ENCODE measurements around the gene MAP6. TPM values are rescaled to one million over a fixed set of nuclear protein-coding genes. Genes with fewer than 3 reads are reported as not detected.

The MAP6 gene
- total RNA-seq, 1 donor from 2014 or later, result not detected

GRCh38 chr11:75633409-75634066 is 35.3 kb downstream of the MAP6 start:
- Histone ChIP-seq H3K4me3 (ENCODE audit: low read depth, low read length) (no peak overlapping the region), H3K27me3 (ENCODE audit: control insufficient read depth, insufficient read depth, low read length) (no peaks in the 10 kb centered on the region), H3K36me3 (ENCODE audit: control insufficient read depth, insufficient read depth, low read length) (no peaks in the 10 kb centered on the region)
- DNase-seq (ENCODE audit: low read depth), result no peak
- FAIRE-seq, result no peak
- TF ChIP-seq CTCF (IDR thresholded peaks at IDR 0.05; ENCODE audit: insufficient read depth, low read length, severe bottlenecking), result no peak

- Histone ChIP-seq H3K36me3 (ENCODE audit: control insufficient read depth, insufficient read depth, low read length) (no peaks in the 10 kb centered on the region), H3K4me3 (ENCODE audit: low read depth, low read length) (no peak overlapping the region), H3K27me3 (ENCODE audit: control insufficient read depth, insufficient read depth, low read length) (no peaks in the 10 kb centered on the region)
- FAIRE-seq, result no peak
- no peak for DNase-seq (ENCODE audit: low read depth)
- TF ChIP-seq CTCF (IDR thresholded peaks at IDR 0.05; ENCODE audit: insufficient read depth, low read length, severe bottlenecking), result no peak
Observed at GRCh38 chr11:75632962-75633361, 35.9 kb downstream of the MAP6 start.

GRCh38 chr11:75632450-75632849 is 36.4 kb downstream of the MAP6 start:
- no peaks in the 10 kb centered on the region for H3K27me3 ChIP-seq (ENCODE audit: control insufficient read depth, insufficient read depth, low read length)
- FAIRE-seq (no peak), DNase-seq (ENCODE audit: low read depth) (no peak)
- no peak overlapping the region for H3K4me3 ChIP-seq (ENCODE audit: low read depth, low read length)
- no peak for TF ChIP-seq CTCF (IDR thresholded peaks at IDR 0.05; ENCODE audit: insufficient read depth, low read length, severe bottlenecking)
- H3K36me3 ChIP-seq (ENCODE audit: control insufficient read depth, insufficient read depth, low read length), result no peaks in the 10 kb centered on the region

- no peak for FAIRE-seq
Observed at GRCh38 chr11:75631086-75631730, 37.6 kb downstream of the MAP6 start.

GRCh38 chr11:75627906-75628668 is 40.8 kb downstream of the MAP6 start:
- H3K36me3 ChIP-seq (ENCODE audit: control insufficient read depth, insufficient read depth, low read length), result no peaks in the 10 kb centered on the region
- no peaks in the 10 kb centered on the region for H3K27me3 ChIP-seq (ENCODE audit: control insufficient read depth, insufficient read depth, low read length)
- no peak for DNase-seq (ENCODE audit: low read depth)
- H3K4me3 ChIP-seq (ENCODE audit: low read depth, low read length), result no peak overlapping the region
- no peak for TF ChIP-seq CTCF (IDR thresholded peaks at IDR 0.05; ENCODE audit: insufficient read depth, low read length, severe bottlenecking)
- FAIRE-seq, result no peak

More at GRCh38 chr11:75631086-75631730, 37.6 kb downstream of the MAP6 start:
- no peak for TF ChIP-seq CTCF (IDR thresholded peaks at IDR 0.05; ENCODE audit: insufficient read depth, low read length, severe bottlenecking)
- Histone ChIP-seq H3K36me3 (ENCODE audit: control insufficient read depth, insufficient read depth, low read length) (no peaks in the 10 kb centered on the region), H3K4me3 (ENCODE audit: low read depth, low read length) (no peak overlapping the region), H3K27me3 (ENCODE audit: control insufficient read depth, insufficient read depth, low read length) (no peaks in the 10 kb centered on the region)
- DNase-seq (ENCODE audit: low read depth), result no peak
